HG03354 (cell line): ENCODE data around the gene FGR.

Experiments
- ATAC-seq: cut with Tn5 transposase; IDR thresholded peaks from one replicate; pipeline ENCODE4 v1.9.1; 2021; ENCODE audit warnings: mild to moderate bottlenecking; ENCODE audit not compliant: unreplicated experiment, poor library complexity, severe bottlenecking

Gene FGR

GRCh38 chr1:27572679-27573426, 62.1 kb downstream of the FGR start:
- ATAC-seq = no peak

GRCh38 chr1:27572019-27572678, 62.8 kb downstream of the FGR start:
- no peak for ATAC-seq

- ATAC-seq = no peak
Observed at GRCh38 chr1:27571439-27572018, 63.5 kb downstream of the FGR start.

GRCh38 chr1:27570784-27571183, 64.2 kb downstream of the FGR start:
- no peak for ATAC-seq

- ATAC-seq = no peak
Observed at GRCh38 chr1:27570356-27570755, 64.6 kb downstream of the FGR start.

GRCh38 chr1:27569506-27570291, 65.3 kb downstream of the FGR start:
- no peak for ATAC-seq

GRCh38 chr1:27569088-27569460, 65.9 kb downstream of the FGR start:
- no peak for ATAC-seq

- peak; percentile 87 for ATAC-seq
Observed at GRCh38 chr1:27568300-27569087, 66.5 kb downstream of the FGR start.

- peak; percentile 13 for ATAC-seq
Observed at GRCh38 chr1:27567971-27568299, 67.0 kb downstream of the FGR start.

- ATAC-seq = no peak
Observed at GRCh38 chr1:27567146-27567526, 67.8 kb downstream of the FGR start.

GRCh38 chr1:27566462-27567145, 68.4 kb downstream of the FGR start:
- ATAC-seq = no peak

GRCh38 chr1:27564710-27565649, 70.0 kb downstream of the FGR start:
- no peak for ATAC-seq

- no peak for ATAC-seq
Observed at GRCh38 chr1:27563591-27564471, 71.2 kb downstream of the FGR start.

- no peak for ATAC-seq
Observed at GRCh38 chr1:27563341-27563590, 71.7 kb downstream of the FGR start.

GRCh38 chr1:27562534-27563340, 72.2 kb downstream of the FGR start:
- no peak for ATAC-seq
